IgD-negative memory B cell (primary cell): ENCODE results near the gene P2RX7. TPM values are rescaled to one million over a fixed set of nuclear protein-coding genes. Genes with fewer than 3 reads are reported as not detected.

Source experiments
- H3K27ac Mint-ChIP-seq, 3 donors: one replicate each; pipeline ENCODE4 v1.8.0; 2020 to 2022; ENCODE audit warnings: mild to moderate bottlenecking in 3 of 3, mixed read lengths in 3 of 3, moderate library complexity in 1 of 3
- H3K27me3 Mint-ChIP-seq: one replicate; pipeline ENCODE4 v1.8.0; 2021; ENCODE audit warnings: mixed read lengths
- H3K36me3 Mint-ChIP-seq: one replicate; pipeline ENCODE4 v1.8.0; 2020; ENCODE audit warnings: mild to moderate bottlenecking, mixed read lengths
- H3K4me1 Mint-ChIP-seq, 3 donors: one replicate each; pipeline ENCODE4 v1.8.0; 2020 to 2022; ENCODE audit warnings: mixed read lengths in 3 of 3, mild to moderate bottlenecking in 1 of 3
- H3K4me3 Mint-ChIP-seq, 4 donors: one replicate each; pipeline ENCODE4 v1.8.0; 2020 to 2022; ENCODE audit warnings: mild to moderate bottlenecking in 4 of 4, mixed read lengths in 4 of 4, moderate library complexity in 3 of 4
- H3K9me3 Mint-ChIP-seq, 3 donors: one replicate each; pipeline ENCODE4 v1.8.0; 2020 to 2021; ENCODE audit warnings: mixed read lengths in 3 of 3, mild to moderate bottlenecking in 1 of 3
- polyA plus RNA-seq: library from polyadenylated mRNA; unstranded; fragments of 300-500 nt; fragmentation: Illumina TruSeq; gene quantifications from one replicate; pipeline ENCODE4 v1.2.3, GENCODE V29; 2021

P2RX7 gene
- polyA plus RNA-seq, 1 donor from 2014 or later, result 3.8 TPM

GRCh38 chr12:121165316-121165715 is 32.6 kb downstream of the P2RX7 start:
- H3K27ac Mint-ChIP-seq, result no peak overlapping the region
- H3K36me3 Mint-ChIP-seq, result peaks cover 3% of the 10 kb centered on the region
- H3K9me3 Mint-ChIP-seq, result no peaks in the 10 kb centered on the region
- peaks cover 0 to 7% (median 4%) of the 10 kb centered on the region in 3 donors for H3K4me1 Mint-ChIP-seq
- H3K27me3 Mint-ChIP-seq, result no peaks in the 10 kb centered on the region
- peak overlapping the region in 1 of 4 donors; percentile 43 for H3K4me3 Mint-ChIP-seq

- Mint-ChIP-seq H3K4me1 (peaks cover 0 to 2% (median 0%) of the 10 kb centered on the region in 3 donors), H3K9me3 (no peaks in the 10 kb centered on the region), H3K27me3 (no peaks in the 10 kb centered on the region), H3K4me3 (no peak overlapping the region), H3K36me3 (peaks cover 3% of the 10 kb centered on the region), H3K27ac (no peak overlapping the region)
Observed at GRCh38 chr12:121166356-121166755, 33.7 kb downstream of the P2RX7 start.

- H3K27ac Mint-ChIP-seq, result peak overlapping the region in 1 of 3 donors; percentile 14
- peaks cover 3% of the 10 kb centered on the region for H3K36me3 Mint-ChIP-seq
- H3K27me3 Mint-ChIP-seq, result no peaks in the 10 kb centered on the region
- no peak overlapping the region for H3K4me3 Mint-ChIP-seq
- H3K4me1 Mint-ChIP-seq, result peaks cover 0 to 2% (median 0%) of the 10 kb centered on the region in 3 donors
- no peaks in the 10 kb centered on the region for H3K9me3 Mint-ChIP-seq
Observed at GRCh38 chr12:121167232-121167820, 34.6 kb downstream of the P2RX7 start.

GRCh38 chr12:121167951-121168350 is 35.3 kb downstream of the P2RX7 start:
- H3K27me3 Mint-ChIP-seq, result no peaks in the 10 kb centered on the region
- H3K27ac Mint-ChIP-seq, result no peak overlapping the region
- peaks cover 0 to 2% (median 0%) of the 10 kb centered on the region in 3 donors for H3K4me1 Mint-ChIP-seq
- H3K4me3 Mint-ChIP-seq, result no peak overlapping the region
- H3K36me3 Mint-ChIP-seq, result no peaks in the 10 kb centered on the region
- no peaks in the 10 kb centered on the region for H3K9me3 Mint-ChIP-seq

- Mint-ChIP-seq H3K27ac (peak overlapping the region in 1 of 3 donors; percentile 46), H3K27me3 (no peaks in the 10 kb centered on the region), H3K9me3 (no peaks in the 10 kb centered on the region), H3K4me3 (no peak overlapping the region), H3K36me3 (no peaks in the 10 kb centered on the region), H3K4me1 (peaks cover 0 to 6% (median 0%) of the 10 kb centered on the region in 3 donors)
Observed at GRCh38 chr12:121170151-121170550, 37.5 kb downstream of the P2RX7 start.

- H3K27ac Mint-ChIP-seq, result peak overlapping the region in 1 of 3 donors; percentile 46
- H3K9me3 Mint-ChIP-seq, result no peaks in the 10 kb centered on the region
- peaks cover 5 to 10% (median 6%) of the 10 kb centered on the region in 3 donors for H3K4me1 Mint-ChIP-seq
- H3K27me3 Mint-ChIP-seq, result no peaks in the 10 kb centered on the region
- peaks cover 1% of the 10 kb centered on the region for H3K36me3 Mint-ChIP-seq
- no peak overlapping the region for H3K4me3 Mint-ChIP-seq
Observed at GRCh38 chr12:121170611-121171260, 38.1 kb downstream of the P2RX7 start.

- Mint-ChIP-seq H3K9me3 (no peaks in the 10 kb centered on the region), H3K4me3 (no peak overlapping the region), H3K27ac (no peak overlapping the region), H3K36me3 (peaks cover 3% of the 10 kb centered on the region), H3K4me1 (peaks cover 8 to 11% (median 9%) of the 10 kb centered on the region in 3 donors), H3K27me3 (no peaks in the 10 kb centered on the region)
Observed at GRCh38 chr12:121172145-121172544, 39.5 kb downstream of the P2RX7 start.

- Mint-ChIP-seq H3K27ac (no peak overlapping the region), H3K36me3 (peaks cover 6% of the 10 kb centered on the region), H3K27me3 (no peaks in the 10 kb centered on the region), H3K9me3 (no peaks in the 10 kb centered on the region), H3K4me1 (peaks cover 8 to 11% (median 9%) of the 10 kb centered on the region in 3 donors), H3K4me3 (no peak overlapping the region)
Observed at GRCh38 chr12:121175383-121176119, 42.9 kb downstream of the P2RX7 start.

GRCh38 chr12:121176826-121177529 is 44.3 kb downstream of the P2RX7 start:
- no peak overlapping the region for H3K27ac Mint-ChIP-seq
- H3K36me3 Mint-ChIP-seq, result peaks cover 6% of the 10 kb centered on the region
- H3K9me3 Mint-ChIP-seq, result no peaks in the 10 kb centered on the region
- no peak overlapping the region for H3K4me3 Mint-ChIP-seq
- peaks cover 8 to 11% (median 10%) of the 10 kb centered on the region in 3 donors for H3K4me1 Mint-ChIP-seq
- no peaks in the 10 kb centered on the region for H3K27me3 Mint-ChIP-seq

GRCh38 chr12:121181181-121181580 is 48.5 kb downstream of the P2RX7 start:
- no peak overlapping the region for H3K27ac Mint-ChIP-seq
- H3K36me3 Mint-ChIP-seq, result peaks cover 3% of the 10 kb centered on the region
- peaks cover 11 to 13% (median 11%) of the 10 kb centered on the region in 3 donors for H3K4me1 Mint-ChIP-seq
- H3K27me3 Mint-ChIP-seq, result no peaks in the 10 kb centered on the region
- H3K9me3 Mint-ChIP-seq, result no peaks in the 10 kb centered on the region
- H3K4me3 Mint-ChIP-seq, result no peak overlapping the region

GRCh38 chr12:121182222-121182893 is 49.7 kb downstream of the P2RX7 start:
- no peak overlapping the region for H3K27ac Mint-ChIP-seq
- H3K27me3 Mint-ChIP-seq, result no peaks in the 10 kb centered on the region
- H3K9me3 Mint-ChIP-seq, result no peaks in the 10 kb centered on the region
- H3K4me3 Mint-ChIP-seq, result no peak overlapping the region
- peaks cover 11 to 13% (median 11%) of the 10 kb centered on the region in 3 donors for H3K4me1 Mint-ChIP-seq
- H3K36me3 Mint-ChIP-seq, result peaks cover 2% of the 10 kb centered on the region

- Mint-ChIP-seq H3K4me3 (peak overlapping the region in 2 of 4 donors; percentile 5 to 41), H3K27me3 (no peaks in the 10 kb centered on the region), H3K27ac (no peak overlapping the region), H3K36me3 (no peaks in the 10 kb centered on the region), H3K9me3 (no peaks in the 10 kb centered on the region), H3K4me1 (peaks cover 11 to 13% (median 11%) of the 10 kb centered on the region in 3 donors)
Observed at GRCh38 chr12:121184425-121184824, 51.7 kb downstream of the P2RX7 start.

- H3K9me3 Mint-ChIP-seq, result no peaks in the 10 kb centered on the region
Observed at GRCh38 chr12:121184984-121185889, 52.6 kb downstream of the P2RX7 start.

More at GRCh38 chr12:121184984-121185889, 52.6 kb downstream of the P2RX7 start:
- no peak overlapping the region for H3K27ac Mint-ChIP-seq
- H3K4me1 Mint-ChIP-seq, result peaks cover 11 to 14% (median 11%) of the 10 kb centered on the region in 3 donors
- H3K27me3 Mint-ChIP-seq, result no peaks in the 10 kb centered on the region
- H3K36me3 Mint-ChIP-seq, result no peaks in the 10 kb centered on the region
- peak overlapping the region in 1 of 4 donors; percentile 4 for H3K4me3 Mint-ChIP-seq
